T-helper 17 cell (primary cell): ENCODE results near the gene IFTAP. TPM values are rescaled to one million over a fixed set of nuclear protein-coding genes. Genes with fewer than 3 reads are reported as not detected.

Source experiments
- ATAC-seq: fragments of 150-1000 bp; cut with Tn5 transposase; 2 replicates; pipeline ENCODE4 v1.10.0; 2021; ENCODE audit warnings: mild to moderate bottlenecking, moderate library complexity
- DNase-seq, 3 donors: peaks; one replicate each; pipeline versions ENCODE4 v3.0.0 to v3.0.0-alpha.2; 2020 to 2021
- H3K9me3 ChIP-seq: one replicate; pipeline ENCODE4 v1.7.0; 2013; ENCODE audit warnings: low read length, mild to moderate bottlenecking; ENCODE audit not compliant: control insufficient read depth, poor library complexity, severe bottlenecking
- H3K27ac Mint-ChIP-seq: one replicate; pipeline ENCODE4 v1.8.0; 2022; ENCODE audit warnings: mild to moderate bottlenecking, moderate library complexity, mixed read lengths
- H3K27me3 Mint-ChIP-seq: one replicate; pipeline ENCODE4 v1.8.0; 2022; ENCODE audit warnings: mixed read lengths
- H3K36me3 Mint-ChIP-seq: one replicate; pipeline ENCODE4 v1.8.0; 2022; ENCODE audit warnings: low read depth, mixed read lengths
- H3K4me1 Mint-ChIP-seq: one replicate; pipeline ENCODE4 v1.8.0; 2022; ENCODE audit warnings: mild to moderate bottlenecking, mixed read lengths
- H3K4me3 Mint-ChIP-seq: one replicate; pipeline ENCODE4 v1.8.0; 2022; ENCODE audit warnings: mild to moderate bottlenecking, moderate library complexity, mixed read lengths
- total RNA-seq, 4 donors: library from RNA in 2 of 4; stranded (reverse) in 2 of 4; gene quantifications; one replicate each; pipeline ENCODE4 v1.2.3 and lab custom pipeline; 2022 to 2026

Gene IFTAP
- total RNA-seq, 2 donors from 2014 or later, result 1.9 to 4.4 TPM

- Mint-ChIP-seq H3K4me1 (peaks cover 4% of the 10 kb centered on the region), H3K27me3 (peaks cover 5% of the 10 kb centered on the region)
- no peaks in the 10 kb centered on the region for H3K9me3 ChIP-seq
Observed at GRCh38 chr11:36608491-36609199, 14.3 kb downstream of the IFTAP start.

GRCh38 chr11:36609383-36609782, 15.1 kb downstream of the IFTAP start:
- H3K27me3 Mint-ChIP-seq, result peaks cover 5% of the 10 kb centered on the region
- no peak overlapping the region for H3K27ac Mint-ChIP-seq
- no peak for ATAC-seq
- H3K36me3 Mint-ChIP-seq, result peaks cover 3% of the 10 kb centered on the region
- no peak for DNase-seq
- peaks cover 4% of the 10 kb centered on the region for H3K4me1 Mint-ChIP-seq
- H3K9me3 ChIP-seq, result no peaks in the 10 kb centered on the region
- no peak overlapping the region for H3K4me3 Mint-ChIP-seq

More at GRCh38 chr11:36608491-36609199, 14.3 kb downstream of the IFTAP start:
- ATAC-seq (no peak), DNase-seq (no peak)
- Mint-ChIP-seq H3K36me3 (peaks cover 3% of the 10 kb centered on the region), H3K4me3 (no peak overlapping the region), H3K27ac (no peak overlapping the region)

GRCh38 chr11:36615826-36616225, 21.5 kb downstream of the IFTAP start:
- no peak for DNase-seq
- no peak overlapping the region for H3K4me3 Mint-ChIP-seq
- H3K36me3 Mint-ChIP-seq, result peaks cover 9% of the 10 kb centered on the region
- H3K9me3 ChIP-seq, result no peaks in the 10 kb centered on the region
- ATAC-seq, result no peak
- H3K27ac Mint-ChIP-seq, result no peak overlapping the region
- H3K4me1 Mint-ChIP-seq, result peaks cover 11% of the 10 kb centered on the region
- peaks cover 20% of the 10 kb centered on the region for H3K27me3 Mint-ChIP-seq

- Mint-ChIP-seq H3K4me1 (peaks cover 7% of the 10 kb centered on the region), H3K27me3 (peaks cover 16% of the 10 kb centered on the region), H3K27ac (no peak overlapping the region), H3K36me3 (peaks cover 6% of the 10 kb centered on the region), H3K4me3 (no peak overlapping the region)
- DNase-seq, result no peak
- ATAC-seq, result no peak
- H3K9me3 ChIP-seq, result no peaks in the 10 kb centered on the region
Observed at GRCh38 chr11:36617543-36618362, 23.5 kb downstream of the IFTAP start.

GRCh38 chr11:36618363-36619047, 24.2 kb downstream of the IFTAP start:
- ATAC-seq, result no peak
- H3K36me3 Mint-ChIP-seq, result peaks cover 6% of the 10 kb centered on the region
- no peak overlapping the region for H3K4me3 Mint-ChIP-seq

GRCh38 chr11:36619502-36619901, 25.2 kb downstream of the IFTAP start:
- no peak overlapping the region for H3K4me3 Mint-ChIP-seq
- peaks cover 6% of the 10 kb centered on the region for H3K36me3 Mint-ChIP-seq

More at GRCh38 chr11:36618363-36619047, 24.2 kb downstream of the IFTAP start:
- no peaks in the 10 kb centered on the region for H3K9me3 ChIP-seq
- no peak overlapping the region for H3K27ac Mint-ChIP-seq
- DNase-seq, result no peak
- H3K27me3 Mint-ChIP-seq, result peaks cover 16% of the 10 kb centered on the region
- peaks cover 7% of the 10 kb centered on the region for H3K4me1 Mint-ChIP-seq

GRCh38 chr11:36620246-36620645, 25.9 kb downstream of the IFTAP start:
- H3K27ac Mint-ChIP-seq, result no peak overlapping the region
- H3K4me1 Mint-ChIP-seq, result peaks cover 10% of the 10 kb centered on the region
- peaks cover 6% of the 10 kb centered on the region for H3K36me3 Mint-ChIP-seq
- no peaks in the 10 kb centered on the region for H3K9me3 ChIP-seq
- DNase-seq (no peak), ATAC-seq (no peak)
- no peak overlapping the region for H3K4me3 Mint-ChIP-seq
- peaks cover 16% of the 10 kb centered on the region for H3K27me3 Mint-ChIP-seq

More at GRCh38 chr11:36619502-36619901, 25.2 kb downstream of the IFTAP start:
- H3K4me1 Mint-ChIP-seq, result peaks cover 8% of the 10 kb centered on the region
- H3K27me3 Mint-ChIP-seq, result peaks cover 16% of the 10 kb centered on the region
- DNase-seq, result no peak
- H3K9me3 ChIP-seq, result no peaks in the 10 kb centered on the region
- no peak for ATAC-seq
- H3K27ac Mint-ChIP-seq, result no peak overlapping the region

GRCh38 chr11:36622431-36623136, 28.3 kb downstream of the IFTAP start:
- Mint-ChIP-seq H3K4me1 (peaks cover 14% of the 10 kb centered on the region), H3K27me3 (peaks cover 23% of the 10 kb centered on the region), H3K27ac (no peak overlapping the region), H3K36me3 (peaks cover 9% of the 10 kb centered on the region), H3K4me3 (no peak overlapping the region)
- DNase-seq, result no peak
- ATAC-seq, result no peak
- H3K9me3 ChIP-seq, result no peaks in the 10 kb centered on the region

- ATAC-seq, result no peak
- peaks cover 21% of the 10 kb centered on the region for H3K27me3 Mint-ChIP-seq
- no peak overlapping the region for H3K4me3 Mint-ChIP-seq
- H3K27ac Mint-ChIP-seq, result no peak overlapping the region
- H3K36me3 Mint-ChIP-seq, result peaks cover 7% of the 10 kb centered on the region
- no peak for DNase-seq
- no peaks in the 10 kb centered on the region for H3K9me3 ChIP-seq
- H3K4me1 Mint-ChIP-seq, result peaks cover 10% of the 10 kb centered on the region
Observed at GRCh38 chr11:36623494-36623893, 29.2 kb downstream of the IFTAP start.

GRCh38 chr11:36627006-36627405, 32.7 kb downstream of the IFTAP start:
- H3K9me3 ChIP-seq, result no peaks in the 10 kb centered on the region
- no peak for DNase-seq
- ATAC-seq, result no peak

GRCh38 chr11:36627471-36627870, 33.2 kb downstream of the IFTAP start:
- Mint-ChIP-seq H3K4me3 (no peak overlapping the region), H3K27me3 (peaks cover 14% of the 10 kb centered on the region), H3K27ac (no peak overlapping the region), H3K36me3 (peaks cover 3% of the 10 kb centered on the region), H3K4me1 (peaks cover 10% of the 10 kb centered on the region)
- H3K9me3 ChIP-seq, result no peaks in the 10 kb centered on the region
- DNase-seq (no peak), ATAC-seq (no peak)

More at GRCh38 chr11:36627006-36627405, 32.7 kb downstream of the IFTAP start:
- peaks cover 10% of the 10 kb centered on the region for H3K4me1 Mint-ChIP-seq
- H3K27ac Mint-ChIP-seq, result no peak overlapping the region
- H3K36me3 Mint-ChIP-seq, result peaks cover 3% of the 10 kb centered on the region
- H3K4me3 Mint-ChIP-seq, result no peak overlapping the region
- H3K27me3 Mint-ChIP-seq, result peaks cover 14% of the 10 kb centered on the region

GRCh38 chr11:36628141-36628540, 33.8 kb downstream of the IFTAP start:
- DNase-seq (no peak), ATAC-seq (no peak)
- peaks cover 10% of the 10 kb centered on the region for H3K4me1 Mint-ChIP-seq
- H3K27me3 Mint-ChIP-seq, result peaks cover 14% of the 10 kb centered on the region
- H3K9me3 ChIP-seq, result no peaks in the 10 kb centered on the region
- peaks cover 3% of the 10 kb centered on the region for H3K36me3 Mint-ChIP-seq
- H3K4me3 Mint-ChIP-seq, result no peak overlapping the region
- H3K27ac Mint-ChIP-seq, result no peak overlapping the region
